Suprapubic skin (tissue), 4 donors: ENCODE results near the gene C22orf31. TPM values are rescaled to one million over a fixed set of nuclear protein-coding genes. Genes with fewer than 3 reads are reported as not detected.

Experiments
- DNase-seq, 2 donors: peaks; one replicate each; pipeline ENCODE4 v3.0.0-alpha.2; 2019; ENCODE audit warnings: low spot score in 2 of 2
- H3K27ac ChIP-seq: fragments of 200-600 bp; sonication (generic); one replicate; pipeline ENCODE4 v1.5.1; 2019
- H3K27me3 ChIP-seq: fragments of 200-600 bp; sonication (generic); one replicate; pipeline ENCODE4 v1.5.1; 2019
- H3K36me3 ChIP-seq: fragments of 200-600 bp; sonication (generic); one replicate; pipeline ENCODE4 v1.5.1; 2019
- H3K4me1 ChIP-seq: fragments of 200-600 bp; sonication (generic); one replicate; pipeline ENCODE4 v1.5.1; 2019
- H3K4me3 ChIP-seq: fragments of 200-600 bp; sonication (generic); one replicate; pipeline ENCODE4 v1.5.1; 2019; ENCODE audit warnings: mild to moderate bottlenecking
- H3K9me3 ChIP-seq: fragments of 200-600 bp; sonication (generic); one replicate; pipeline ENCODE4 v1.5.1; 2019
- CTCF ChIP-seq, 2 donors: fragments of 200-600 bp in 1 of 2; fragments of 450-650 bp in 1 of 2; sonication (generic) in 1 of 2; IDR thresholded peaks; one replicate each; pipeline ENCODE4 v1.5.1; 2016 to 2019; ENCODE audit warnings: antibody characterized with exemption in 2 of 2, mild to moderate bottlenecking in 1 of 2, moderate library complexity in 1 of 2
- EP300 ChIP-seq: sonication (generic); formaldehyde crosslinking; IDR thresholded peaks from one replicate; pipeline ENCODE4 v1.6.1; 2017; ENCODE audit warnings: antibody characterized with exemption
- POLR2A ChIP-seq, 2 donors: fragments of 450-650 bp; IDR thresholded peaks; one replicate each; pipeline ENCODE4 v1.6.1; 2017; ENCODE audit warnings: antibody characterized with exemption in 2 of 2, mild to moderate bottlenecking in 2 of 2, moderate library complexity in 2 of 2
- POLR2AphosphoS5 ChIP-seq, 3 donors: sonication (generic); formaldehyde crosslinking; IDR thresholded peaks; one replicate each; pipeline ENCODE4 v1.6.1; 2017; ENCODE audit warnings: antibody characterized with exemption in 3 of 3
- WGBS: methylation state at CpG from one replicate; pipeline ENCODE4 v1.1.5; 2018; 5-methylcytosine and 5-hydroxymethylcytosine counted together
- total RNA-seq, 4 donors: library from RNA; depleted of rRNA; stranded (reverse); fragments of >200 nt; gene quantifications; one replicate each; pipeline ENCODE4 v1.1.0, GENCODE V29; 2016

Gene C22orf31
- total RNA-seq, 4 donors from 2014 or later: not detected

GRCh38 chr22:29105468-29105867 lies 43.8 kb upstream of the C22orf31 start:
- H3K36me3 ChIP-seq: peaks cover 22% of the 10 kb centered on the region
- H3K4me1 ChIP-seq: peaks cover 6% of the 10 kb centered on the region
- TF ChIP-seq EP300 (no peak), POLR2AphosphoS5 (IDR thresholded peaks at IDR 0.05) (no peak), POLR2A (IDR thresholded peaks at IDR 0.05) (no peak), CTCF (IDR thresholded peaks at IDR 0.05) (no peak)
- DNase-seq: no peak
- WGBS: 56% methylated on average over 2 of the region's 2 CpGs
- H3K4me3 ChIP-seq: no peak overlapping the region
- H3K27ac ChIP-seq: no peak overlapping the region
- no peaks in the 10 kb centered on the region for H3K9me3 ChIP-seq
- no peaks in the 10 kb centered on the region for H3K27me3 ChIP-seq

- no peak overlapping the region for H3K4me3 ChIP-seq
- DNase-seq: no peak
- peaks cover 37% of the 10 kb centered on the region for H3K36me3 ChIP-seq
- H3K27me3 ChIP-seq: no peaks in the 10 kb centered on the region
- H3K9me3 ChIP-seq: no peaks in the 10 kb centered on the region
- H3K27ac ChIP-seq: no peak overlapping the region
- no peaks in the 10 kb centered on the region for H3K4me1 ChIP-seq
- no peak for TF ChIP-seq CTCF (IDR thresholded peaks at IDR 0.05)
- TF ChIP-seq EP300: no peak
- no peak for TF ChIP-seq POLR2A (IDR thresholded peaks at IDR 0.05)
- no peak for TF ChIP-seq POLR2AphosphoS5 (IDR thresholded peaks at IDR 0.05)
- 82% methylated on average over 1 of the region's 1 CpG for WGBS
Observed at GRCh38 chr22:29103121-29103520, 41.5 kb upstream of the C22orf31 start.

GRCh38 chr22:29102300-29102699 lies 40.7 kb upstream of the C22orf31 start:
- TF ChIP-seq CTCF (IDR thresholded peaks at IDR 0.05) (no peak), POLR2A (IDR thresholded peaks at IDR 0.05) (no peak), POLR2AphosphoS5 (IDR thresholded peaks at IDR 0.05) (no peak), EP300 (no peak)
- H3K27ac ChIP-seq: no peak overlapping the region
- no peaks in the 10 kb centered on the region for H3K4me1 ChIP-seq
- no peaks in the 10 kb centered on the region for H3K9me3 ChIP-seq
- no peaks in the 10 kb centered on the region for H3K27me3 ChIP-seq
- H3K4me3 ChIP-seq: no peak overlapping the region
- no peak for DNase-seq
- peaks cover 38% of the 10 kb centered on the region for H3K36me3 ChIP-seq
- WGBS: 91% methylated on average over 2 of the region's 2 CpGs

GRCh38 chr22:29098296-29098695 lies 36.7 kb upstream of the C22orf31 start:
- DNase-seq: no peak
- no peaks in the 10 kb centered on the region for H3K9me3 ChIP-seq
- 90% methylated on average over 2 of the region's 2 CpGs for WGBS
- peaks cover 41% of the 10 kb centered on the region for H3K36me3 ChIP-seq
- TF ChIP-seq POLR2A (IDR thresholded peaks at IDR 0.05) (no peak), CTCF (IDR thresholded peaks at IDR 0.05) (no peak), EP300 (no peak), POLR2AphosphoS5 (IDR thresholded peaks at IDR 0.05) (no peak)
- no peaks in the 10 kb centered on the region for H3K27me3 ChIP-seq
- H3K4me1 ChIP-seq: peaks cover 6% of the 10 kb centered on the region
- H3K4me3 ChIP-seq: no peak overlapping the region
- no peak overlapping the region for H3K27ac ChIP-seq

- Histone ChIP-seq H3K36me3 (peaks cover 31% of the 10 kb centered on the region), H3K4me3 (no peak overlapping the region), H3K4me1 (peaks cover 16% of the 10 kb centered on the region), H3K27me3 (no peaks in the 10 kb centered on the region), H3K27ac (no peak overlapping the region), H3K9me3 (no peaks in the 10 kb centered on the region)
- TF ChIP-seq POLR2A (IDR thresholded peaks at IDR 0.05) (no peak), EP300 (no peak), POLR2AphosphoS5 (IDR thresholded peaks at IDR 0.05) (no peak), CTCF (IDR thresholded peaks at IDR 0.05) (no peak)
- DNase-seq: no peak
- WGBS: 83% methylated on average over 13 of the region's 13 CpGs
Observed at GRCh38 chr22:29096736-29097669, 35.4 kb upstream of the C22orf31 start.
